Panc1 (cell line): ENCODE data around the gene MINK1.

Experiments used
- CTCF ChIP-seq: fragments of 450-650 bp; IDR thresholded peaks from 2 replicates; pipeline ENCODE4 v1.5.1; 2017; ENCODE audit warnings: mild to moderate bottlenecking
- POLR2AphosphoS5 ChIP-seq: IDR thresholded peaks from 2 replicates; pipeline ENCODE4 v1.6.1; 2012; ENCODE audit warnings: mild to moderate bottlenecking, low read depth, low read length, moderate library complexity
- TCF7L2 ChIP-seq: IDR thresholded peaks from 2 replicates; pipeline ENCODE4 v1.6.1; 2011; ENCODE audit warnings: mild to moderate bottlenecking, low read depth, low read length, inconsistent platforms

- TF ChIP-seq CTCF (peak; percentile 90), POLR2AphosphoS5 (no peak), TCF7L2 (no peak)
These were observed 75.8 kb downstream of the MINK1 start for GRCh38 chr17:4908711-4909496.
